Urinary bladder (tissue), 4 donors: ENCODE measurements around the gene ARHGEF2. TPM values are rescaled to one million over a fixed set of nuclear protein-coding genes. Genes with fewer than 3 reads are reported as not detected.
"Not testable (repeated sequence)": the region's sequence is repeated elsewhere in the genome, so short reads cannot be mapped to it uniquely, and the experiment has no call there.

Source experiments
- DNase-seq: peaks from one replicate; pipeline ENCODE4 v3.0.0-alpha.2; 2015; ENCODE audit errors: extremely low spot score
- H3K27ac ChIP-seq: one replicate; pipeline ENCODE4 v1.5.1; 2013; ENCODE audit warnings: low read depth, mild to moderate bottlenecking, moderate library complexity
- H3K36me3 ChIP-seq: one replicate; pipeline ENCODE4 v1.6.1; 2013; ENCODE audit warnings: mild to moderate bottlenecking, moderate library complexity; ENCODE audit not compliant: insufficient read depth
- H3K4me1 ChIP-seq: one replicate; pipeline ENCODE4 v1.6.1; 2013; ENCODE audit warnings: mild to moderate bottlenecking, moderate library complexity; ENCODE audit not compliant: insufficient read depth
- H3K4me3 ChIP-seq: one replicate; pipeline ENCODE4 v1.5.1; 2013; ENCODE audit warnings: low read depth, low read length
- WGBS: extraction: QIAGEN DNeasy Blood & Tissue Kit; methylation state at CpG from one replicate; pipeline ENCODE4 v1.1.7; 2013; 5-methylcytosine and 5-hydroxymethylcytosine counted together
- polyA plus RNA-seq: library from polyadenylated mRNA; stranded (reverse); fragments of 200-250 nt; gene quantifications from one replicate; pipeline ENCODE4 v1.2.3, GENCODE V29; 2013
- total RNA-seq: library from RNA; depleted of rRNA; stranded (reverse); fragments of >200 nt; gene quantifications from one replicate; pipeline ENCODE4 v1.2.3, GENCODE V29; 2014
- donor health status: healthy with polysubstance abuse.
- donor health status: healthy.

Gene ARHGEF2
- total and polyA plus RNA-seq, 2 donors: 40.5 to 63.3 TPM

DNA sequence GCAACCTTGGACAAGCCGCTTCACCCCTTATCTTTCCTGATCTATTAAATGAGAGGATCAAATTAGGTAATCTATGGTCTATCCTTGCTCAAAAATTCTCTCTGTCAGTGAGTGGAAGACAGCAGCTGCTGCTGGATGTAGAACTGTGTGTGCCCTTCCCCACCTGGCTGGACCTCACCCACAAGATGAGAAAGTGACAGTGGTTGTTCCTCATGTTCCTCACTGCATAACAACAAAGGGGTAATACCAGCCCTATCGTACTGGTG lies 25.5 kb upstream of the ARHGEF2 start:
- WGBS: 50% methylated on average over 2 of the region's 2 CpGs
- no peak for DNase-seq

GRCh38 chr1:156002188-156002911 lies 24.0 kb upstream of the ARHGEF2 start:
- H3K27ac ChIP-seq: no peak overlapping the region

More for the DNA sequence above, 25.5 kb upstream of the ARHGEF2 start:
- H3K27ac ChIP-seq: no peak overlapping the region
- H3K4me3 ChIP-seq: no peak overlapping the region
- no peaks in the 10 kb centered on the region for H3K4me1 ChIP-seq
- peaks cover 4% of the 10 kb centered on the region for H3K36me3 ChIP-seq

DNA sequence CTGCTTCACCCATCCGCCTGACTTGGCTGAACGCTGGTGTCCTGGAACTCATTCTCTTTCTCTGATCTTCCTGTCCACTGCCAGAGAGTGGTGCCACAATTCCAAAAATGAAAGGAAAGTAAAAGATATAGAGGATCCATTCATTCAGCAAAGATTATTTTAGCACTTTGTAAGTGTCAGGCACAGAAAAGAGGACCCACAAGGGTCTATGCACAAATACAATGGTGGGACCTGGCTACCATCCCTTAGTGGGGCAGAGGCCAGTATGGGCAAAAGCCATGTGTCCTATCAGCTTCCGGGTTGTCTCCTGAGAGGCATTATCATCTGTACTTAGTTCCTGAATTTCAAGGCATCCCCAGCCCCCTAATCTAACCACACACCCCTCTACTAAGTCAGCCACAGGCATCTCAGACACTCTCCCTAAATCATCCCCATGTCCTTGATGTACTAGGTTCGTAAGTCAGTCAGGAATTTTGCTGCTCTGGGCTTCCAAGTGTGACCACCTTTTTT lies 23.4 kb upstream of the ARHGEF2 start:
- H3K4me3 ChIP-seq: no peak overlapping the region
- no peaks in the 10 kb centered on the region for H3K36me3 ChIP-seq
- H3K4me1 ChIP-seq: no peaks in the 10 kb centered on the region
- DNase-seq: no peak
- 57% methylated on average over 4 of the region's 4 CpGs for WGBS
- H3K27ac ChIP-seq: no peak overlapping the region

More at GRCh38 chr1:156002188-156002911, 24.0 kb upstream of the ARHGEF2 start:
- Histone ChIP-seq H3K4me1 (no peaks in the 10 kb centered on the region), H3K4me3 (no peak overlapping the region), H3K36me3 (peaks cover 2% of the 10 kb centered on the region)
- 63% methylated on average over 3 of the region's 3 CpGs for WGBS
- no peak for DNase-seq

GRCh38 chr1:156001021-156001661 lies 22.8 kb upstream of the ARHGEF2 start:
- Histone ChIP-seq H3K27ac (no peak overlapping the region), H3K4me1 (no peaks in the 10 kb centered on the region), H3K36me3 (no peaks in the 10 kb centered on the region), H3K4me3 (no peak overlapping the region)
- DNase-seq: no peak
- 61% methylated on average over 10 of the region's 10 CpGs for WGBS

GRCh38 chr1:155999964-156000363 lies 21.6 kb upstream of the ARHGEF2 start:
- 87% methylated on average over 1 of the region's 1 CpG for WGBS
- no peak overlapping the region for H3K4me3 ChIP-seq
- no peaks in the 10 kb centered on the region for H3K36me3 ChIP-seq
- no peak for DNase-seq
- no peaks in the 10 kb centered on the region for H3K4me1 ChIP-seq
- no peak overlapping the region for H3K27ac ChIP-seq

DNA sequence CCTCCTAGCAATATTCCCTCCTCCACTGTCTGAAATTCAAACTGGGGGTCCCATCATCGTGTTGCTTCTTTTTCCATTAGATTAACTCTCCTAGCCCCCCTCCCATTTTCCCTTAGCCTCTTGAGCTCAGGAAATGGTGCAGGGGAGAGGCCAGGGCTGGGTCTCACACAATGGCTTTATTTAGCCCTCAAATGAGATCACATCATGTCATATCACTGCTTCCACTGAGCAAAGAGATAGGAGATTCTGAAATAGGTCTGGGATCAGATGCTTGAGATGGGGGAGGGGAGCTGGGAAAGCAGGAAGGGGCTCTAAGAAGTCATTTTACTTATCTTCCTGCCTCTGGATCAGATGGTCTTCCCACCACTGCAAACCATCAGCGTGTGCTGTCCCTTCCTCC lies 17.8 kb upstream of the ARHGEF2 start:
- no peak overlapping the region for H3K4me3 ChIP-seq
- H3K4me1 ChIP-seq: no peaks in the 10 kb centered on the region
- DNase-seq: no peak
- WGBS: 28% methylated on average over 2 of the region's 2 CpGs
- H3K36me3 ChIP-seq: no peaks in the 10 kb centered on the region
- H3K27ac ChIP-seq: no peak overlapping the region

GRCh38 chr1:155993595-155993994 lies 15.2 kb upstream of the ARHGEF2 start:
- Histone ChIP-seq H3K4me1 (no peaks in the 10 kb centered on the region), H3K27ac (no peak overlapping the region), H3K36me3 (no peaks in the 10 kb centered on the region), H3K4me3 (no peak overlapping the region)
- DNase-seq: no peak
- 79% methylated on average over 3 of the region's 3 CpGs for WGBS

DNA sequence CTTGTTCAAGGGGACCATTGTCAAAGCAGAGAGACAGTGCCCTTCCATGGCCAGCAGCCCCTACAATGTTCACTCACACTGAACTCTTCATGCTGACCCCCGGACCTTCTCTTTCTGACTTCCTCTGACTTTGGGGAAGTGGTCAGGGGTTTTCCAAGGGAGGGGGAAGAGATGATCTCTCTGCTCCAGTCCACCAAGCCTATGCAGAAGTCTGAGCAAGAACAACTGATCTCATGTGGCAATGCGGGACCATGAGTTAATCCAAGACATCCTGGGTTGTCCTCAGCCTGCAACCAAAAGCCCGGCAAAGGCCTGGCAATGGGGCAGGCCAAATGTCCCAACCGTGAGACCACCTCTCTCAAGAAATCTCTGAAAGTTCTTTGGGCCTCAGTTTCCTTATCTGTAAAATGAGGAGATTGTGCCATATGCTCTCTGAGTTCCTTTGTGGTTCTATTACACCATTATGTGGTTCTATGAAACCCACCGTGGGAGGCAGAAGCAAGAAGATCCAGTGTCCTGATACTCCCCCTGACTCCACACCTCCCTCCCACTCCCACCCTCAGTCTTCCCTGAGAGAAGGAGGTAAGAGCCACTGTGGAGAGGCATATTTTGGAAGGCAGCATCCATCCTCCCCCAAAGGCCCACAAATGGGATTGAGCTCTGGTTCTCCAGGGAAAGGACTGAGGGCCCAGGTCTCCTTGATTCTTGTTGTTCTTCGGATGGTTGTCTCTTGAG lies 11.8 kb upstream of the ARHGEF2 start:
- WGBS: 85% methylated on average over 6 of the region's 6 CpGs
- H3K36me3 ChIP-seq: no peaks in the 10 kb centered on the region
- H3K27ac ChIP-seq: no peak overlapping the region
- H3K4me3 ChIP-seq: no peak overlapping the region
- H3K4me1 ChIP-seq: no peaks in the 10 kb centered on the region
- DNase-seq: no peak

DNA sequence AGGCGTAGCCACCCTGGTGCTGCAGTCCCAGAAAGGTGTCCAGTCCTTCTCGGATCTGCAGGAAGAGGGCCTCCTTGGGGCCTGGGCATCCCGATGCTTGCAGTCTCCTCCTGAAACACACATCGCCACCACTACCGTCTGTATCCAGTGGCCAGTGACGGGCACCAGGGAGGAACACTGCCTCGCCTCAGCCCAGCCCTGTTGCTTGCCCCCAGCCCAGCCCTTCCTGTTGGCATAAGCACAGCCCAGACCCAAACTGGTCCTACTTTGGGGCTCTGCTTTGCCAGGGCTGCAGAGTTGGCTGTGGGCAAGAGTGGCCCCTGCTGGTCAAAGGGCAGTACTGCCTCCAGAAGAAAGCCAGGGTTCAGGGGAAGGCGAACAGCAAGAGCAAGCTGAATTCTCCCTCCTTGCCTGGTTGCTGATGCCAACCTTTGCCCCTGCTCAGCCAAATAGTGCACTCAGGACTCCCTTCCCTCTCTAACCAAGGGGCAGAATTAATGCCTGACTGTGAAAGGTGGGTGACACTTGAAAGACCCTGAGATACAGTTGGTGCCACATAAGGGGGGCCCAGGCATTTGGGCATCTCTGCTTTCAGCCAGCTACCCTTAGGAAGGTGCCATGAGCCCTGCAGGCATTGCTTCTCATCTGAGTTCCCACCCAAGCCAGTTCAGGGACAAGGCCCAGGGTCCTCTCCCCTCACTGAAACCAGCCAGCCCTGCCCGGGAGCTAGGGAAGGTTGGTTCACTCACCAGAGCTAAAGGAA lies 11.1 kb upstream of the ARHGEF2 start:
- H3K27ac ChIP-seq: no peak overlapping the region

DNA sequence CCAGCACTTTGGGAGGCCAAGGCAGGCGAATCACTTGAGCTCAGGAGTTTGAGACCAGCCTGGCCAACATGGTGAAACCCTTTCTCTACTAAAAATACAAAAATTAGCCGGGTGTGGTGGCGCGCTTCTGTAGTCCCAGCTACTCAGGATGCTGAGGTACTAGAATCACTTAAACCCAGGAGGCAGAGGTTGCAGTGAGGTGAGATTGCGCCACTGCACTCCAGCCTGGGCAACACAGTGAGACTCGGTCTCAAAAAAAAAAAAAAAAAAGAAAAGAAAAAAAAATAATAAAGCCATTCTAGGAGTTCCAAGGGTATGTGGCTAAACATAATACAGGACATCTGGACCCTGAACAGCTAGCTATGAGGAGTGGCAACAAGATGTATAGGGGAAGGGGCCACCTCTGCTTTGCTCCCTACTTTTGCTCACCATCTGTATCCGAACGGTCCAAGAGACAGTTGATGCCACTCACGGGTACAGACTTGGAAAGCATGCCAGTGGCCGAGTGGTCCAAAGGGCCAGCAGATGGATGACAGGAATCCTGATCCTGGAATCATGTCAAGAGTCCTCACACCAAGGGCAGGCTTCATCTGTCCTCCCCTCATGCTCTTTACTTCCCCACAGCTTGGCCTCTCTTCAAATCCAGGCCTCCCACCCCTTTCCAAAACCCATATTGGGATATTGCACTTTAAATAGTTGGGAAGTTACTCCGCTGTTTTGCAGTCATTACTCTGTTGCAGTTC lies 6.7 kb upstream of the ARHGEF2 start:
- H3K4me3 ChIP-seq, H3K27ac ChIP-seq, H3K4me1 ChIP-seq, H3K36me3 ChIP-seq, DNase-seq: not testable (repeated sequence)
- 85% methylated on average over 11 of the region's 11 CpGs for WGBS

More for the DNA sequence above, 11.1 kb upstream of the ARHGEF2 start:
- Histone ChIP-seq H3K4me3 (peak overlapping the region; percentile 2), H3K36me3 (no peaks in the 10 kb centered on the region), H3K4me1 (no peaks in the 10 kb centered on the region)
- DNase-seq: no peak
- 18% methylated on average over 9 of the region's 9 CpGs for WGBS

DNA sequence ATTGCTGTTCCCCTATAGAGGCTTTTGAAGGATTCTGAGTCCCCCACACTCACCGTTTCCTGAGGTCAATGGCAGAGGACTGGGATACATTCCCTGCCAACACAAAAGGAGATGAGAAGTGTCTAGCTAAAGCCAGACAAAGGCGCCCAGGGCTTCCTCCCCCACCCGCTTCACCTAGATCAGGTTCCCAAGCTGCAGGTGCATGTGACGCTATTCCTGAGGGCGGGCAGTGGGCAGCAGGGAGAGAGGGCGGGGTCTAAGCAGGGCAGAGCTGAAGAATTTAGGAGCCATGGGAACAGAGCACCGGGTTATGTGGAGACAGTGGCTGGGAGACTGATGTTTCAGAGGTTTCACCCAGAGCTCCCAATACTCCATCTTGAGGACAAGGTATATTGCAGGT lies 6.0 kb upstream of the ARHGEF2 start:
- H3K36me3 ChIP-seq: no peaks in the 10 kb centered on the region
- H3K27ac ChIP-seq: no peak overlapping the region
- no peak overlapping the region for H3K4me3 ChIP-seq
- 75% methylated on average over 7 of the region's 7 CpGs for WGBS
- H3K4me1 ChIP-seq: no peaks in the 10 kb centered on the region
- no peak for DNase-seq

DNA sequence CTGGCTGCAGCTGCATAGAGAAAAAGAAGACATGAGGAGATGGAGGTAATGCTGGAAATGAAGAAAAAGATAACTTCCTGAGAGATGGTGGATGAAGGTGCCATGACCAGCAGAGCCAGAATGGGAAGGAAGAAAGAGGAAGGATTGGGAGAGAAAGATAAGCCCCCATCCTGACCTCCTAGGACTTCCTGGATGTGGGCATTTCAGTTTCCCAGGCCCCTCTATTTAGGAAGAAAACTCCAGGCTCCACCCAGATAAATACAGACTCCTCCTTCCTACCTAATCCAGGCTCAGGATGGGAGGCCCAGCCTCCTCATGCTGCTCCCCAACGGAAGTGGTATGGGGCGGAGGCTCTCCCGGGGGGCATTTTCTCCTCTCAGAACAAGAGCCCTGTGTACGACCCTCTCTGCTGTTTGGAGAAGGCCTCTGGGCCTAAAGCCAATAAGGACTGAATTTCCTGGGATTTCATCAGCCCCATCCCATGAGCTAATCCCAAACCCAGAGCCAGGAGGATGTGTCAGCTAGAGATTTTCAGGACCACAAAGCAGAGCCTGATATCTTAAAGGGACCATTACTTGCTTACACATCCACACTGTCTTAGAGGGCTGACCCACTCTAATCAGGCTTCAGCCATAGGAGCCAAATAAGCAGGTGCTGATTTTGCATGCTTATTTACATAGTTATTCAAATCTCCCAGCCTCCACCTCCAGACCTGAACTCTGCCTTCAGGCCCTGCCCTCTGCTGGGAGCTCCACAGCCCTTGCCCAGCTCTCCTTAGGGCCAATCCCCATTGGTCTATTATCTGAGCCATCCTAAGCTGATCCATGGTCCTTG lies 5.1 kb upstream of the ARHGEF2 start:
- no peaks in the 10 kb centered on the region for H3K4me1 ChIP-seq
- WGBS: 37% methylated on average over 4 of the region's 4 CpGs
- no peaks in the 10 kb centered on the region for H3K36me3 ChIP-seq
- peak overlapping the region; percentile 44 for H3K27ac ChIP-seq
- no peak for DNase-seq
- H3K4me3 ChIP-seq: peak overlapping the region; percentile 10
